Endothelial cell of umbilical vein (primary cell): ENCODE data around the gene CDH23.

Experiments
- EZH2 ChIP-seq: IDR thresholded peaks from 2 replicates; pipeline ENCODE4 v1.6.1; 2012; ENCODE audit warnings: borderline replicate concordance, low read depth, mild to moderate bottlenecking, moderate library complexity, low read length, inconsistent platforms; ENCODE audit not compliant: severe bottlenecking
- JUN ChIP-seq: IDR thresholded peaks from 2 replicates; pipeline ENCODE4 v1.6.1; 2011; ENCODE audit warnings: borderline replicate concordance, low read depth; ENCODE audit not compliant: insufficient read length, insufficient read depth
- MYC ChIP-seq: IDR thresholded peaks from one replicate; pipeline ENCODE4 v1.6.1; 2011; ENCODE audit warnings: mild to moderate bottlenecking, low read depth, low read length
- TF ChIP-seq, protein P1 (sequence below), 2 donors: IDR thresholded peaks; 1 replicate in 1 of 2; 2 replicates in 1 of 2; pipeline ENCODE4 v1.5.1; 2011; ENCODE audit warnings: low read length in 2 of 2, mild to moderate bottlenecking in 2 of 2, moderate library complexity in 2 of 2, control low read depth in 1 of 2, inconsistent platforms in 1 of 2, low read depth in 1 of 2; ENCODE audit not compliant: insufficient read depth in 1 of 2; ENCODE audit errors: extremely low read depth in 1 of 2
- TF ChIP-seq, protein P2 (sequence below): IDR thresholded peaks from 2 replicates; pipeline ENCODE4 v1.6.1; 2011; ENCODE audit not compliant: insufficient read depth, insufficient read length

DNA sequence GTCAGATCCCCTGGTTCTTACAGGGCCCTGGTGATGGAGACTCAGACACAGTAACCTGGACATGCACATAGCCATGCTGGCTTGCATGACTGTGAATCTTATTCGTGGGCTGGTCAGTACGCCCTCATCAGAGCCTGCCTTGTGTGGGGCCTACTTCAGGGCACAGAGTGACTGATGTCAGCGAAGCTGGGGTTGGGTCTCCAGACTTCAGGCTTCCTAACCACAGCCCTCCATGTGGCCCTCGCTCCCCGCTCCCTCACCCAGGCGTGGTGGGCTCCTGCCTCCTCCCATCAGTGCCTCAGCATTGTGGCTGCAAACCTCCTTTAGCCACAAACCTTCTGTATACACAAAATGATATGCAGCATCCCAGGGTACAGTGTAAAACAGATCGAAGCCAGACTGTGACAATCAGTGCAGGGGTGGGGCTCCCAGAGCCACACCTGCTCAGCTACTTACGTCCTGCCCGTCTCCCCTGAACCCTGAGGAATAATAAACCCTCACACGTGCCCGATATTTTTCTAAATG is 329.9 kb downstream of the CDH23 start:
- TF ChIP-seq, protein P1, sequence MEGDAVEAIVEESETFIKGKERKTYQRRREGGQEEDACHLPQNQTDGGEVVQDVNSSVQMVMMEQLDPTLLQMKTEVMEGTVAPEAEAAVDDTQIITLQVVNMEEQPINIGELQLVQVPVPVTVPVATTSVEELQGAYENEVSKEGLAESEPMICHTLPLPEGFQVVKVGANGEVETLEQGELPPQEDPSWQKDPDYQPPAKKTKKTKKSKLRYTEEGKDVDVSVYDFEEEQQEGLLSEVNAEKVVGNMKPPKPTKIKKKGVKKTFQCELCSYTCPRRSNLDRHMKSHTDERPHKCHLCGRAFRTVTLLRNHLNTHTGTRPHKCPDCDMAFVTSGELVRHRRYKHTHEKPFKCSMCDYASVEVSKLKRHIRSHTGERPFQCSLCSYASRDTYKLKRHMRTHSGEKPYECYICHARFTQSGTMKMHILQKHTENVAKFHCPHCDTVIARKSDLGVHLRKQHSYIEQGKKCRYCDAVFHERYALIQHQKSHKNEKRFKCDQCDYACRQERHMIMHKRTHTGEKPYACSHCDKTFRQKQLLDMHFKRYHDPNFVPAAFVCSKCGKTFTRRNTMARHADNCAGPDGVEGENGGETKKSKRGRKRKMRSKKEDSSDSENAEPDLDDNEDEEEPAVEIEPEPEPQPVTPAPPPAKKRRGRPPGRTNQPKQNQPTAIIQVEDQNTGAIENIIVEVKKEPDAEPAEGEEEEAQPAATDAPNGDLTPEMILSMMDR (IDR thresholded peaks at IDR 0.05; ENCODE audit: extremely low read depth in 1 of 2, insufficient read depth in 1 of 2, low read depth in 1 of 2, low read length in 2 of 2) = no peak
- TF ChIP-seq JUN = no peak
- TF ChIP-seq, protein P2, sequence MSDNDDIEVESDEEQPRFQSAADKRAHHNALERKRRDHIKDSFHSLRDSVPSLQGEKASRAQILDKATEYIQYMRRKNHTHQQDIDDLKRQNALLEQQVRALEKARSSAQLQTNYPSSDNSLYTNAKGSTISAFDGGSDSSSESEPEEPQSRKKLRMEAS = no peak
- TF ChIP-seq EZH2 = no peak
- TF ChIP-seq MYC = no peak
